Neural cell (in vitro differentiated cells): ENCODE results near the gene FGF12.

Experiments
- CTCF ChIP-seq: fragments of 450-650 bp; IDR thresholded peaks from 2 replicates; pipeline ENCODE4 v1.5.1; 2014; ENCODE audit warnings: antibody characterized with exemption, mild to moderate bottlenecking, moderate library complexity; ENCODE audit not compliant: poor library complexity, severe bottlenecking
- EP300 ChIP-seq: fragments of 450-650 bp; conservative IDR thresholded peaks from 2 replicates; pipeline ENCODE4 v1.6.1; 2014; ENCODE audit warnings: antibody characterized with exemption, mild to moderate bottlenecking, moderate library complexity; ENCODE audit not compliant: poor library complexity, severe bottlenecking
- EZH2 ChIP-seq: fragments of 200-600, 300-800 bp; shearing (Covaris generic), sonication (generic); IDR thresholded peaks from 2 replicates; pipeline ENCODE4 v1.6.1; 2014; ENCODE audit warnings: antibody characterized with exemption, low read length, borderline replicate concordance, mild to moderate bottlenecking; ENCODE audit not compliant: insufficient read depth, poor library complexity, severe bottlenecking
- MXI1 ChIP-seq: fragments of 450-650 bp; conservative IDR thresholded peaks from 2 replicates; pipeline ENCODE4 v1.6.1; 2014; ENCODE audit warnings: antibody characterized with exemption, mild to moderate bottlenecking; ENCODE audit not compliant: poor library complexity, severe bottlenecking
- POLR2AphosphoS5 ChIP-seq: IDR thresholded peaks from 2 replicates; pipeline ENCODE4 v1.6.1; 2012
- RAD21 ChIP-seq: fragments of 450-650 bp; conservative IDR thresholded peaks from 2 replicates; pipeline ENCODE4 v1.6.1; 2014; ENCODE audit warnings: antibody characterized with exemption, mild to moderate bottlenecking, moderate library complexity
- REST ChIP-seq: IDR thresholded peaks from 2 replicates; pipeline ENCODE4 v1.6.1; 2012; ENCODE audit warnings: borderline replicate concordance
- SMC3 ChIP-seq: fragments of 450-650 bp; conservative IDR thresholded peaks from 2 replicates; pipeline ENCODE4 v1.6.1; 2014; ENCODE audit warnings: antibody characterized with exemption, mild to moderate bottlenecking, moderate library complexity; ENCODE audit not compliant: poor library complexity

- no peak for TF ChIP-seq CTCF
- no peak for TF ChIP-seq EZH2
- no peak for TF ChIP-seq EP300
- no peak for TF ChIP-seq MXI1
- no peak for TF ChIP-seq SMC3
- no peak for TF ChIP-seq REST
- TF ChIP-seq RAD21, result no peak
- no peak for TF ChIP-seq POLR2AphosphoS5
Observed at GRCh38 chr3:192165552-192165951, 561.8 kb downstream of the FGF12 start.
